H1 (cell line): ENCODE results near the gene ZNF155. TPM values are rescaled to one million over a fixed set of nuclear protein-coding genes. Genes with fewer than 3 reads are reported as not detected.

Source experiments
- CTCF ChIA-PET: fragments of 300-600 bp; sonication (Branson Sonifier 250); formaldehyde crosslinking; loops from one replicate; lab custom pipeline; 2021; ENCODE audit not compliant: partially characterized antibody; lab: Charles Lee
- POLR2A ChIA-PET: fragments of 300-600 bp; sonication (Branson Sonifier 250); formaldehyde crosslinking; loops from one replicate; lab custom pipeline; 2021; ENCODE audit warnings: inconsistent platforms; ENCODE audit not compliant: partially characterized antibody; lab: Charles Lee
- DNase-seq, 2 experiments: peaks; one replicate each; pipeline versions ENCODE4 v3.0.0 to v3.0.0-alpha.2; 2010 to 2022; ENCODE audit warnings: low spot score in 2 of 2, low read depth in 1 of 2, mixed read lengths in 1 of 2
- FAIRE-seq: peaks from 2 replicates; lab custom pipeline; 2011; peaks lifted over from hg19 to GRCh38; lab: Jason Lieb, UNC
- H2AFZ ChIP-seq: 2 replicates; pipeline ENCODE4 v1.8.1; 2012; ENCODE audit warnings: low read length, inconsistent platforms
- H2AK5ac ChIP-seq: 2 replicates; pipeline ENCODE4 v1.6.1; 2013; ENCODE audit warnings: low read depth, low read length
- H2BK120ac ChIP-seq: replicated peaks from 2 replicates; pipeline ENCODE3; 2013; ENCODE audit warnings: low read depth, low read length, inconsistent platforms
- H2BK12ac ChIP-seq: 2 replicates; pipeline ENCODE4 v1.6.1; 2013; ENCODE audit warnings: low read depth, low read length
- H2BK15ac ChIP-seq: 2 replicates; pipeline ENCODE4 v1.6.1; 2013; ENCODE audit warnings: low read length
- H2BK20ac ChIP-seq: 2 replicates; pipeline ENCODE4 v1.6.1; 2013; ENCODE audit warnings: low read length
- H2BK5ac ChIP-seq: 2 replicates; pipeline ENCODE4 v1.6.1; 2013; ENCODE audit warnings: low read depth, low read length
- H3K14ac ChIP-seq: 2 replicates; pipeline ENCODE4 v1.6.1; 2013; ENCODE audit warnings: inconsistent platforms; ENCODE audit not compliant: insufficient read length
- H3K18ac ChIP-seq: 2 replicates; pipeline ENCODE4 v1.6.1; 2013; ENCODE audit warnings: low read length; ENCODE audit errors: extremely low read depth
- H3K23ac ChIP-seq: 2 replicates; pipeline ENCODE4 v1.6.1; 2013; ENCODE audit warnings: inconsistent platforms; ENCODE audit not compliant: insufficient read length
- H3K23me2 ChIP-seq: 2 replicates; pipeline ENCODE4 v1.6.1; 2013; ENCODE audit warnings: low read depth, low read length
- H3K27ac ChIP-seq: 2 replicates; pipeline ENCODE4 v1.6.1; 2011; ENCODE audit warnings: low read depth, low read length, inconsistent platforms
- H3K27me3 ChIP-seq, 4 experiments: replicated peaks in 1 of 4; 1 replicate in 1 of 4; 2 replicates in 3 of 4; pipeline versions ENCODE4 v1.6.1 to v1.8.1; 2011 to 2013; ENCODE audit warnings: low read length in 3 of 4, mild to moderate bottlenecking in 3 of 4, inconsistent platforms in 2 of 4, mixed read lengths in 2 of 4, moderate library complexity in 1 of 4; ENCODE audit not compliant: control insufficient read depth in 3 of 4, insufficient read depth in 3 of 4; ENCODE audit errors: extremely low read depth in 1 of 4
- H3K36me3 ChIP-seq, 4 experiments: 2 replicates each; pipeline versions ENCODE4 v1.6.1 to v1.8.1; 2011 to 2013; ENCODE audit warnings: mild to moderate bottlenecking in 4 of 4, low read length in 3 of 4, moderate library complexity in 2 of 4, control low read depth in 1 of 4, inconsistent platforms in 1 of 4; ENCODE audit not compliant: insufficient read depth in 4 of 4, control insufficient read depth in 2 of 4
- H3K4ac ChIP-seq: replicated peaks from 2 replicates; pipeline ENCODE3; 2013; ENCODE audit warnings: low read length, low read depth, mixed read lengths, inconsistent platforms; ENCODE audit not compliant: insufficient read length
- H3K4me1 ChIP-seq, 4 experiments: replicated peaks in 1 of 4; 1 replicate in 1 of 4; 2 replicates in 3 of 4; pipeline versions ENCODE4 v1.6.1 to v1.8.1; 2011 to 2013; ENCODE audit warnings: low read length in 3 of 4, inconsistent platforms in 2 of 4, mixed read lengths in 1 of 4; ENCODE audit not compliant: insufficient read depth in 4 of 4, control insufficient read depth in 3 of 4
- H3K4me2 ChIP-seq, 2 experiments: 2 replicates each; pipeline versions ENCODE4 v1.6.1 to v1.8.1; 2011 to 2013; ENCODE audit warnings: low read depth in 2 of 2, low read length in 2 of 2, control low read depth in 1 of 2, inconsistent platforms in 1 of 2, mild to moderate bottlenecking in 1 of 2; ENCODE audit not compliant: insufficient read depth in 1 of 2
- H3K4me3 ChIP-seq, 4 experiments: fragments of 200-600, 300-600 bp in 1 of 4; sonication (generic), shearing (Covaris generic), sonication (Bioruptor Twin) in 1 of 4; 2 replicates each; pipeline versions ENCODE4 v1.5.1 to v1.8.1; 2011 to 2016; ENCODE audit warnings: low read length in 4 of 4, low read depth in 3 of 4, control low read depth in 2 of 4, inconsistent platforms in 2 of 4, mild to moderate bottlenecking in 2 of 4, mixed read lengths in 1 of 4, moderate library complexity in 1 of 4; ENCODE audit not compliant: insufficient read depth in 2 of 4; ENCODE audit errors: extremely low read depth in 1 of 4
- H3K56ac ChIP-seq: replicated peaks from 2 replicates; pipeline ENCODE3; 2013; ENCODE audit warnings: low read depth, mild to moderate bottlenecking, mixed read lengths, low read length, inconsistent platforms; ENCODE audit not compliant: insufficient read length
- H3K79me1 ChIP-seq: 2 replicates; pipeline ENCODE4 v1.6.1; 2013; ENCODE audit warnings: low read depth, low read length, control low read depth
- H3K79me2 ChIP-seq, 2 experiments: 2 replicates each; pipeline versions ENCODE4 v1.6.1 to v1.8.1; 2012 to 2013; ENCODE audit warnings: low read length in 2 of 2, mild to moderate bottlenecking in 2 of 2, inconsistent platforms in 1 of 2; ENCODE audit not compliant: insufficient read depth in 2 of 2, control insufficient read depth in 1 of 2
- H3K9ac ChIP-seq, 4 experiments: replicated peaks in 1 of 4; 1 replicate in 1 of 4; 2 replicates in 3 of 4; pipeline versions ENCODE4 v1.6.1 to v1.8.1; 2011 to 2013; ENCODE audit warnings: low read depth in 3 of 4, low read length in 3 of 4, control low read depth in 2 of 4, mild to moderate bottlenecking in 2 of 4, moderate library complexity in 2 of 4, inconsistent platforms in 1 of 4; ENCODE audit errors: extremely low read depth in 1 of 4
- H3K9me3 ChIP-seq, 2 experiments: 2 replicates each; pipeline versions ENCODE4 v1.6.1 to v1.8.1; 2012 to 2013; ENCODE audit warnings: mild to moderate bottlenecking in 2 of 2, moderate library complexity in 2 of 2, control low read depth in 1 of 2, inconsistent platforms in 1 of 2, low read depth in 1 of 2, low read length in 1 of 2, mixed read lengths in 1 of 2; ENCODE audit not compliant: insufficient read depth in 2 of 2
- H4K20me1 ChIP-seq, 2 experiments: replicated peaks in 1 of 2; 2 replicates each; pipeline versions ENCODE3 to v1.8.1; 2011 to 2013; ENCODE audit warnings: inconsistent platforms in 2 of 2, low read length in 2 of 2, mild to moderate bottlenecking in 1 of 2; ENCODE audit not compliant: insufficient read depth in 2 of 2, control insufficient read depth in 1 of 2
- H4K5ac ChIP-seq: 2 replicates; pipeline ENCODE4 v1.6.1; 2013; ENCODE audit warnings: low read length, low read depth, mixed read lengths, inconsistent platforms; ENCODE audit not compliant: insufficient read length
- H4K8ac ChIP-seq: 2 replicates; pipeline ENCODE4 v1.8.0; 2013; ENCODE audit warnings: mild to moderate bottlenecking, moderate library complexity, low read length, inconsistent platforms; ENCODE audit not compliant: insufficient read depth; ENCODE audit errors: extremely low read depth
- H4K91ac ChIP-seq: replicated peaks from 2 replicates; pipeline ENCODE3; 2013; ENCODE audit warnings: low read length, mixed read lengths, inconsistent platforms; ENCODE audit not compliant: insufficient read length
- ZNF274 ChIP-seq: IDR thresholded peaks from 2 replicates; pipeline ENCODE4 v1.7.0; 2012; ENCODE audit warnings: low read length, borderline replicate concordance; ENCODE audit errors: extremely low read depth
- WGBS, 2 experiments: shearing (Covaris generic) in 1 of 2; methylation state at CpG; one replicate each; pipeline versions ENCODE4 v1.1.6 to v1.1.7; 2013 to 2015; ENCODE audit warnings: low lambda C conversion rate in 2 of 2, mixed read lengths in 2 of 2, inconsistent platforms in 1 of 2, low coverage in 1 of 2, missing lambda C conversion rate in 1 of 2; ENCODE audit not compliant: insufficient replicate concordance in 2 of 2, insufficient coverage in 1 of 2, insufficient read length in 1 of 2; ENCODE audit errors: extremely low coverage in 1 of 2, missing lambda C conversion rate in 1 of 2; 5-methylcytosine and 5-hydroxymethylcytosine counted together
- polyA plus RNA-seq, 7 experiments: library from polyadenylated mRNA; depleted of rRNA in 3 of 7; stranded (reverse) in 5 of 7; unstranded in 2 of 7; fragments of >200 nt in 5 of 7; fragments of 200-250 nt in 2 of 7; gene quantifications; 1 replicate in 5 of 7; 2 replicates in 1 of 7; 4 replicates in 1 of 7; pipeline versions ENCODE4 v1.2.1 to v1.2.3, GENCODE V29; 2011 to 2013; ENCODE audit warnings: missing spikeins in 2 of 7, mixed read lengths in 2 of 7
- total RNA-seq: library from RNA; stranded (reverse); fragmentation: NEBNext Ultra II Directional; extraction: Animal tissue kit (Norgen Biotek cat#: 25700); gene quantifications from 2 replicates; pipeline ENCODE4 v1.2.1, GENCODE V29; 2021

ZNF155 gene
- total and polyA plus RNA-seq, 2 of the 8 experiments (the other 6 are each of a cell fraction or from before 2014, with no cell fraction given): 3.1 to 9.0 TPM

- Histone ChIP-seq H2BK5ac (no peak overlapping the region), H3K4me2 (no peak overlapping the region; a peak in 1 of 4 replicates), H3K9ac (no peak overlapping the region), H3K79me1 (peaks cover 4% of the 10 kb centered on the region), H2AFZ (no peak overlapping the region), H3K14ac (no peak overlapping the region), H2AK5ac (no peak overlapping the region), H4K91ac (no peak overlapping the region), H2BK12ac (no peak overlapping the region), H3K18ac (no peak overlapping the region), H4K5ac (no peak overlapping the region), H3K4ac (no peak overlapping the region), H3K27ac (no peak overlapping the region), H3K4me1 (no peaks in the 10 kb centered on the region), H2BK120ac (no peak overlapping the region), H3K36me3 (peaks cover 4 to 43% (median 26%) of the 10 kb centered on the region in 4 experiments; a peak in 6 of 8 replicates), H3K27me3 (no peaks in the 10 kb centered on the region), H4K8ac (no peak overlapping the region), H3K4me3 (no peak overlapping the region), H3K9me3 (peaks cover 6 to 13% of the 10 kb centered on the region in 2 experiments), H3K56ac (no peak overlapping the region), H3K23me2 (peaks cover 4% of the 10 kb centered on the region; the same call in 1 of the 2 replicates), H3K79me2 (peaks cover 0 to 4% of the 10 kb centered on the region in 2 experiments; a peak in 2 of 4 replicates), H4K20me1 (no peaks in the 10 kb centered on the region), H2BK20ac (no peak overlapping the region), H2BK15ac (no peak overlapping the region), H3K23ac (no peak overlapping the region)
- 93% methylated on average over 6 of the region's 6 CpGs; no CpG with 5 or more reads in 1 of the 2 experiments for WGBS, 2 experiments
- no peak for FAIRE-seq
- DNase-seq: no peak
- POLR2A ChIA-PET: interaction anchor here (2.1 kb wide), 1 partner anchor 25 kb away, joined by 11 read pairs; the partner anchor contains the start of gene ZNF223
- CTCF ChIA-PET: no interaction called here
- no peak for TF ChIP-seq ZNF274
Observed at GRCh38 chr19:44026622-44027021, 42.6 kb downstream of the ZNF155 start.
